H1 (cell line): Measurements from ENCODE around the gene WDR54. TPM values are rescaled to one million over a fixed set of nuclear protein-coding genes. Genes with fewer than 3 reads are reported as not detected.

Experiments
- CTCF ChIA-PET: fragments of 300-600 bp; sonication (Branson Sonifier 250); formaldehyde crosslinking; loops from one replicate; lab custom pipeline; 2021; ENCODE audit not compliant: partially characterized antibody; lab: Charles Lee
- POLR2A ChIA-PET: fragments of 300-600 bp; sonication (Branson Sonifier 250); formaldehyde crosslinking; loops from one replicate; lab custom pipeline; 2021; ENCODE audit warnings: inconsistent platforms; ENCODE audit not compliant: partially characterized antibody; lab: Charles Lee
- DNase-seq, 2 experiments: peaks; one replicate each; pipeline versions ENCODE4 v3.0.0 to v3.0.0-alpha.2; 2010 to 2022; ENCODE audit warnings: low spot score in 2 of 2, low read depth in 1 of 2, mixed read lengths in 1 of 2
- FAIRE-seq: peaks from 2 replicates; lab custom pipeline; 2011; peaks lifted over from hg19 to GRCh38; lab: Jason Lieb, UNC
- H2AFZ ChIP-seq: 2 replicates; pipeline ENCODE4 v1.8.1; 2012; ENCODE audit warnings: low read length, inconsistent platforms
- H2AK5ac ChIP-seq: 2 replicates; pipeline ENCODE4 v1.6.1; 2013; ENCODE audit warnings: low read depth, low read length
- H2BK120ac ChIP-seq: replicated peaks from 2 replicates; pipeline ENCODE3; 2013; ENCODE audit warnings: low read depth, low read length, inconsistent platforms
- H2BK12ac ChIP-seq: 2 replicates; pipeline ENCODE4 v1.6.1; 2013; ENCODE audit warnings: low read depth, low read length
- H2BK15ac ChIP-seq: 2 replicates; pipeline ENCODE4 v1.6.1; 2013; ENCODE audit warnings: low read length
- H2BK20ac ChIP-seq: 2 replicates; pipeline ENCODE4 v1.6.1; 2013; ENCODE audit warnings: low read length
- H2BK5ac ChIP-seq: 2 replicates; pipeline ENCODE4 v1.6.1; 2013; ENCODE audit warnings: low read depth, low read length
- H3K14ac ChIP-seq: 2 replicates; pipeline ENCODE4 v1.6.1; 2013; ENCODE audit warnings: inconsistent platforms; ENCODE audit not compliant: insufficient read length
- H3K18ac ChIP-seq: 2 replicates; pipeline ENCODE4 v1.6.1; 2013; ENCODE audit warnings: low read length; ENCODE audit errors: extremely low read depth
- H3K23ac ChIP-seq: 2 replicates; pipeline ENCODE4 v1.6.1; 2013; ENCODE audit warnings: inconsistent platforms; ENCODE audit not compliant: insufficient read length
- H3K23me2 ChIP-seq: 2 replicates; pipeline ENCODE4 v1.6.1; 2013; ENCODE audit warnings: low read depth, low read length
- H3K27ac ChIP-seq: 2 replicates; pipeline ENCODE4 v1.6.1; 2011; ENCODE audit warnings: low read depth, low read length, inconsistent platforms
- H3K27me3 ChIP-seq, 4 experiments: replicated peaks in 1 of 4; 1 replicate in 1 of 4; 2 replicates in 3 of 4; pipeline versions ENCODE4 v1.6.1 to v1.8.1; 2011 to 2013; ENCODE audit warnings: low read length in 3 of 4, mild to moderate bottlenecking in 3 of 4, inconsistent platforms in 2 of 4, mixed read lengths in 2 of 4, moderate library complexity in 1 of 4; ENCODE audit not compliant: control insufficient read depth in 3 of 4, insufficient read depth in 3 of 4; ENCODE audit errors: extremely low read depth in 1 of 4
- H3K36me3 ChIP-seq, 4 experiments: 2 replicates each; pipeline versions ENCODE4 v1.6.1 to v1.8.1; 2011 to 2013; ENCODE audit warnings: mild to moderate bottlenecking in 4 of 4, low read length in 3 of 4, moderate library complexity in 2 of 4, control low read depth in 1 of 4, inconsistent platforms in 1 of 4; ENCODE audit not compliant: insufficient read depth in 4 of 4, control insufficient read depth in 2 of 4
- H3K4ac ChIP-seq: replicated peaks from 2 replicates; pipeline ENCODE3; 2013; ENCODE audit warnings: low read length, low read depth, mixed read lengths, inconsistent platforms; ENCODE audit not compliant: insufficient read length
- H3K4me1 ChIP-seq, 4 experiments: replicated peaks in 1 of 4; 1 replicate in 1 of 4; 2 replicates in 3 of 4; pipeline versions ENCODE4 v1.6.1 to v1.8.1; 2011 to 2013; ENCODE audit warnings: low read length in 3 of 4, inconsistent platforms in 2 of 4, mixed read lengths in 1 of 4; ENCODE audit not compliant: insufficient read depth in 4 of 4, control insufficient read depth in 3 of 4
- H3K4me2 ChIP-seq, 2 experiments: 2 replicates each; pipeline versions ENCODE4 v1.6.1 to v1.8.1; 2011 to 2013; ENCODE audit warnings: low read depth in 2 of 2, low read length in 2 of 2, control low read depth in 1 of 2, inconsistent platforms in 1 of 2, mild to moderate bottlenecking in 1 of 2; ENCODE audit not compliant: insufficient read depth in 1 of 2
- H3K4me3 ChIP-seq, 4 experiments: fragments of 200-600, 300-600 bp in 1 of 4; sonication (generic), shearing (Covaris generic), sonication (Bioruptor Twin) in 1 of 4; 2 replicates each; pipeline versions ENCODE4 v1.5.1 to v1.8.1; 2011 to 2016; ENCODE audit warnings: low read length in 4 of 4, low read depth in 3 of 4, control low read depth in 2 of 4, inconsistent platforms in 2 of 4, mild to moderate bottlenecking in 2 of 4, mixed read lengths in 1 of 4, moderate library complexity in 1 of 4; ENCODE audit not compliant: insufficient read depth in 2 of 4; ENCODE audit errors: extremely low read depth in 1 of 4
- H3K56ac ChIP-seq: replicated peaks from 2 replicates; pipeline ENCODE3; 2013; ENCODE audit warnings: low read depth, mild to moderate bottlenecking, mixed read lengths, low read length, inconsistent platforms; ENCODE audit not compliant: insufficient read length
- H3K79me1 ChIP-seq: 2 replicates; pipeline ENCODE4 v1.6.1; 2013; ENCODE audit warnings: low read depth, low read length, control low read depth
- H3K79me2 ChIP-seq, 2 experiments: 2 replicates each; pipeline versions ENCODE4 v1.6.1 to v1.8.1; 2012 to 2013; ENCODE audit warnings: low read length in 2 of 2, mild to moderate bottlenecking in 2 of 2, inconsistent platforms in 1 of 2; ENCODE audit not compliant: insufficient read depth in 2 of 2, control insufficient read depth in 1 of 2
- H3K9ac ChIP-seq, 4 experiments: replicated peaks in 1 of 4; 1 replicate in 1 of 4; 2 replicates in 3 of 4; pipeline versions ENCODE4 v1.6.1 to v1.8.1; 2011 to 2013; ENCODE audit warnings: low read depth in 3 of 4, low read length in 3 of 4, control low read depth in 2 of 4, mild to moderate bottlenecking in 2 of 4, moderate library complexity in 2 of 4, inconsistent platforms in 1 of 4; ENCODE audit errors: extremely low read depth in 1 of 4
- H3K9me3 ChIP-seq, 2 experiments: 2 replicates each; pipeline versions ENCODE4 v1.6.1 to v1.8.1; 2012 to 2013; ENCODE audit warnings: mild to moderate bottlenecking in 2 of 2, moderate library complexity in 2 of 2, control low read depth in 1 of 2, inconsistent platforms in 1 of 2, low read depth in 1 of 2, low read length in 1 of 2, mixed read lengths in 1 of 2; ENCODE audit not compliant: insufficient read depth in 2 of 2
- H4K20me1 ChIP-seq, 2 experiments: replicated peaks in 1 of 2; 2 replicates each; pipeline versions ENCODE3 to v1.8.1; 2011 to 2013; ENCODE audit warnings: inconsistent platforms in 2 of 2, low read length in 2 of 2, mild to moderate bottlenecking in 1 of 2; ENCODE audit not compliant: insufficient read depth in 2 of 2, control insufficient read depth in 1 of 2
- H4K5ac ChIP-seq: 2 replicates; pipeline ENCODE4 v1.6.1; 2013; ENCODE audit warnings: low read length, low read depth, mixed read lengths, inconsistent platforms; ENCODE audit not compliant: insufficient read length
- H4K8ac ChIP-seq: 2 replicates; pipeline ENCODE4 v1.8.0; 2013; ENCODE audit warnings: mild to moderate bottlenecking, moderate library complexity, low read length, inconsistent platforms; ENCODE audit not compliant: insufficient read depth; ENCODE audit errors: extremely low read depth
- H4K91ac ChIP-seq: replicated peaks from 2 replicates; pipeline ENCODE3; 2013; ENCODE audit warnings: low read length, mixed read lengths, inconsistent platforms; ENCODE audit not compliant: insufficient read length
- ASH2L ChIP-seq: fragments of 200-600, 300-600 bp; sonication (generic); IDR thresholded peaks from one replicate; pipeline ENCODE4 v1.7.1; 2017; ENCODE audit warnings: low read length
- CTBP2 ChIP-seq: IDR thresholded peaks from 2 replicates; pipeline ENCODE4 v1.7.0; 2011; ENCODE audit warnings: borderline replicate concordance, mild to moderate bottlenecking, moderate library complexity, mixed read lengths, low read length; ENCODE audit not compliant: insufficient read depth, insufficient read length
- KDM4A ChIP-seq: IDR thresholded peaks from one replicate; pipeline ENCODE4 v1.7.1; 2012; ENCODE audit warnings: low read depth, mild to moderate bottlenecking, moderate library complexity, low read length, inconsistent platforms; ENCODE audit not compliant: severe bottlenecking
- POLR2A ChIP-seq, 2 experiments: IDR thresholded peaks; 1 replicate in 1 of 2; 2 replicates in 1 of 2; pipeline ENCODE4 v1.6.1; 2011; ENCODE audit warnings: low read depth in 2 of 2, low read length in 2 of 2, mild to moderate bottlenecking in 2 of 2; ENCODE audit errors: control extremely low read depth in 1 of 2
- RAD21 ChIP-seq, 2 experiments: IDR thresholded peaks in 1 of 2; conservative IDR thresholded peaks in 1 of 2; 2 replicates each; pipeline ENCODE4 v1.6.1; 2011; ENCODE audit warnings: low read depth in 2 of 2, low read length in 2 of 2, improper control_type of control experiment in 1 of 2, inconsistent platforms in 1 of 2, mild to moderate bottlenecking in 1 of 2, moderate library complexity in 1 of 2
- SIX5 ChIP-seq: IDR thresholded peaks from 2 replicates; pipeline ENCODE4 v1.6.1; 2011; ENCODE audit warnings: mild to moderate bottlenecking, low read depth, low read length
- TAF1 ChIP-seq: IDR thresholded peaks from 2 replicates; pipeline ENCODE4 v1.6.1; 2011; ENCODE audit warnings: mild to moderate bottlenecking, low read depth, low read length
- YY1 ChIP-seq: IDR thresholded peaks from 2 replicates; pipeline ENCODE4 v1.6.1; 2011; ENCODE audit warnings: low read depth, mild to moderate bottlenecking, low read length
- WGBS, 2 experiments: shearing (Covaris generic) in 1 of 2; methylation state at CpG; one replicate each; pipeline versions ENCODE4 v1.1.6 to v1.1.7; 2013 to 2015; ENCODE audit warnings: low lambda C conversion rate in 2 of 2, mixed read lengths in 2 of 2, inconsistent platforms in 1 of 2, low coverage in 1 of 2, missing lambda C conversion rate in 1 of 2; ENCODE audit not compliant: insufficient replicate concordance in 2 of 2, insufficient coverage in 1 of 2, insufficient read length in 1 of 2; ENCODE audit errors: extremely low coverage in 1 of 2, missing lambda C conversion rate in 1 of 2; 5-methylcytosine and 5-hydroxymethylcytosine counted together
- polyA plus RNA-seq, 7 experiments: library from polyadenylated mRNA; depleted of rRNA in 3 of 7; stranded (reverse) in 5 of 7; unstranded in 2 of 7; fragments of >200 nt in 5 of 7; fragments of 200-250 nt in 2 of 7; gene quantifications; 1 replicate in 5 of 7; 2 replicates in 1 of 7; 4 replicates in 1 of 7; pipeline versions ENCODE4 v1.2.1 to v1.2.3, GENCODE V29; 2011 to 2013; ENCODE audit warnings: missing spikeins in 2 of 7, mixed read lengths in 2 of 7
- total RNA-seq: library from RNA; stranded (reverse); fragmentation: NEBNext Ultra II Directional; extraction: Animal tissue kit (Norgen Biotek cat#: 25700); gene quantifications from 2 replicates; pipeline ENCODE4 v1.2.1, GENCODE V29; 2021

WDR54 gene
- total and polyA plus RNA-seq, 2 of the 8 experiments (the other 6 are each of a cell fraction or from before 2014, with no cell fraction given): 41.6 to 125 TPM

GRCh38 chr2:74391209-74391579 lies 30.3 kb upstream of the WDR54 start:
- H3K4me3 ChIP-seq: peak overlapping the region; percentile 86 to 96 (median 90)
- H3K27me3 ChIP-seq: no peaks in the 10 kb centered on the region
- ChIA-PET CTCF (interaction anchor here (0.5 to 6.1 kb wide), 20 partner anchors 9 to 253 kb away, joined by 3 to 49 read pairs (median 4); partner anchors contain the start of genes DCTN1, INO80B, MTHFD2 and WBP1), POLR2A (interaction anchor here (0.6 to 3.3 kb wide), 24 partner anchors 9 to 391 kb away, joined by 3 to 16 read pairs (median 4); partner anchors contain the start of genes C2orf81, DCTN1, RTKN and WBP1)
- H2AFZ ChIP-seq: peak overlapping the region; percentile 43; the same call in 1 of the 2 replicates
- H2BK120ac ChIP-seq: no peak overlapping the region
- H3K79me1 ChIP-seq: peaks cover 10% of the 10 kb centered on the region
- H3K4me2 ChIP-seq: peak overlapping the region; percentile 90 to 92
- H3K23ac ChIP-seq: no peak overlapping the region
- H3K9ac ChIP-seq: peak overlapping the region; percentile 83 to 97 (median 88)
- H3K4me1 ChIP-seq: peaks cover 0 to 3% (median 0%) of the 10 kb centered on the region in 4 experiments; a peak in 4 of 7 replicates
- H3K36me3 ChIP-seq: no peaks in the 10 kb centered on the region
- H4K5ac ChIP-seq: no peak overlapping the region
- H2BK20ac ChIP-seq: no peak overlapping the region
- H4K91ac ChIP-seq: no peak overlapping the region
- peak overlapping the region; percentile 88 for H3K18ac ChIP-seq
- no peak overlapping the region for H3K14ac ChIP-seq
- DNase-seq (no peak), FAIRE-seq (no peak)
- H3K4ac ChIP-seq: no peak overlapping the region
- peaks cover 6 to 11% of the 10 kb centered on the region in 2 experiments for H4K20me1 ChIP-seq
- H3K23me2 ChIP-seq: peaks cover 6% of the 10 kb centered on the region
- peak overlapping the region; percentile 98; the same call in 1 of the 2 replicates for H3K27ac ChIP-seq
- H2BK12ac ChIP-seq: no peak overlapping the region
- no peak for TF ChIP-seq TAF1
- no peak for TF ChIP-seq CTBP2
- no peak for TF ChIP-seq POLR2A (IDR thresholded peaks at IDR 0.05; ENCODE audit: control extremely low read depth in 1 of 2, low read depth in 2 of 2, low read length in 2 of 2)
- TF ChIP-seq YY1: no peak
- peak; percentile 47 for TF ChIP-seq ASH2L
- no peak for TF ChIP-seq SIX5
- peak; percentile 53 for TF ChIP-seq KDM4A
- no peak for TF ChIP-seq RAD21 (IDR thresholded peaks at IDR 0.05 in 1 of 2, conservative IDR thresholded peaks at IDR 0.05 in 1 of 2; ENCODE audit: low read depth in 2 of 2, low read length in 2 of 2)
- TF ChIP-seq, all 59 proteins: peak for 2
- Histone ChIP-seq H2AK5ac (no peak overlapping the region), H2BK5ac (peak overlapping the region; percentile 98), H3K79me2 (peaks cover 15 to 51% of the 10 kb centered on the region in 2 experiments), H3K56ac (no peak overlapping the region), H3K9me3 (no peaks in the 10 kb centered on the region), H2BK15ac (no peak overlapping the region), H4K8ac (no peak overlapping the region)
- WGBS, 2 experiments: 4% methylated on average over 11 of the region's 11 CpGs; no CpG with 5 or more reads in 1 of the 2 experiments
